GM21528 (cell line): ENCODE data around the gene HSPA2.
"Not testable (repeated sequence)": the region's sequence is repeated elsewhere in the genome, so short reads cannot be mapped to it uniquely, and the experiment has no call there.

ENCODE experiments used
- ATAC-seq: cut with Tn5 transposase; IDR thresholded peaks from one replicate; pipeline ENCODE4 v1.9.1; 2021; ENCODE audit warnings: mild to moderate bottlenecking, moderate library complexity; ENCODE audit not compliant: unreplicated experiment, low FRiP score

The HSPA2 gene

DNA sequence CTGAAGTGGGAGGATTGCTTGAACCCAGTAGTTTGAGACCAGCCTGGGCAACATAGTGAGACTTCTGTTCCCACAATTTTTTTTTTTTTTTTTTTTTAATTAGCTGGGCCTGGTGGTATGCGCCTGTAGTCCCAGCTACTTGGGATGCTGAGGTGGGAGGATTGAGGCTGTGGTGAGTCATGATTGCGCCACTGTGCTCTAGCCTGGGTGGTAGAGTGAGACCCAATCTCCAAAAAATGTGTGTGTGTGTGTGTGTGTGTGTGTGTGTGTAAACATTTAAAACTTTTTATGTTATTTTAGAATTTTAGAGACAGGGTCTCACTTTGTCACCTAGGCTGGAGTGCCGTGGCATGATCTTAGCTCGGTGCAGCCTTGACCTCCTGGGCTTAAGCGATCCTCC is 16.0 kb downstream of the HSPA2 start:
- ATAC-seq, result no peak

- not testable (repeated sequence) for ATAC-seq
Observed at GRCh38 chr14:64558216-64558615, 17.7 kb downstream of the HSPA2 start.

DNA sequence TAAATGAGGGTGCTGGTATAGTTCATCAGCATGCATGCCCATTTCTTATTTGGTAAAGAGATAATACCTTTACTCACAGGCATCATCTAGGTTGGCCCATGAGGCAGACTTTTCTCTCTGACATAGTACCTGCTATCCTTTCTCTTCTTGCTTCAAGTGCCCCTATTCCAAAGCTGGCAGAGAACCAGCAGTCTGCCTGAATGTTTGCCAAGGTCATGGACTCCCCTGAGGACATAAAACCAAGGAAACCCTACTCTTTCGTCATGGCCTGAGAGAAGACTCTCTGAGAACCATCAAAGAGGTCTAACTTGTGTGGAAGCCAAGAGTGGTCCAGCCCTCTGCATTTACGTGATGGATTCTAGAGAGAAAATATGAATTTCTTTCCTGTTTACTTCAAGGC is 21.1 kb downstream of the HSPA2 start:
- no peak for ATAC-seq

- no peak for ATAC-seq
Observed at GRCh38 chr14:64562436-64562835, 21.9 kb downstream of the HSPA2 start.

DNA sequence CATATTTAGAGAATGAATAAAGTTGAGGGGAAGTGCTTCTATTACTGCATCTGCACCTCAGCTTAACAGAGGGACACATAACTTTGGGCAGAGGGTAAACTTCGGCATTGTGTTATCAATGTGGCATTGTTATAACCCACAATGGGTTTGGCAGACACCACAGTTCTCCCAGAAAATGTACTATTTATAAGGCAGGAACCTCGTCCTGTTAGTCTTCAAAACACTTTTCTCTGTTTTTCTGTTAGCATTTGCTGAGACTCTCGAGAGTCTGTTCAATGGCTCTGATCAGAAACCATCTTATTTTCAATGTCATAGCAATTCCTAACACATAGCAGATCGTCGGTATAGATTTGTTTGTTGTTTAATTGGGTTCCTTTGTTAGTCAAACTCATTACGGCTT is 23.2 kb downstream of the HSPA2 start:
- no peak for ATAC-seq

GRCh38 chr14:64566651-64567122 is 26.1 kb downstream of the HSPA2 start:
- no peak for ATAC-seq

DNA sequence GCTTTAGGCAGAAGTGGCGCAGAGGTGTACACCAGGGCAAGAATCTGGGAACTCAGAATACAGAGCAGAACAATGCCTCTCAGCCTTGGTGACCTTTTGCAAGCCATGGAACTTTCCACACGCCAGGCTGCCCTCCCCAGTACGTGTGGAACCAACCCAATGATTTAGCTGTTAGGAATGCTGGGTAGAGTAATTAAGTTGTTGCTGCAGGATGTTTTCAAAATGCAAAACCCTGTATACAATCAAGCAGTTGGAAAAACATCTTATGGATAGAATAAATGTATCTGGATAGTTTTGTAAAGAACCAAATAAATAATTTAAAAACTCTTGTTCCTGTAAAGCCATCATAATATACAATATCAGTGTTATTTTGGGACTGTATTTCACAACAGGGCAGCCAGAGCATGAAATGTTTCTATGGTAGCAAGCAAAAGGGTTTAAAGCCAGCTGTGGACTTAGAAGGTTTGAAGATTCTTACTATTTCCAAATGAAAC is 28.6 kb downstream of the HSPA2 start:
- ATAC-seq, result no peak

DNA sequence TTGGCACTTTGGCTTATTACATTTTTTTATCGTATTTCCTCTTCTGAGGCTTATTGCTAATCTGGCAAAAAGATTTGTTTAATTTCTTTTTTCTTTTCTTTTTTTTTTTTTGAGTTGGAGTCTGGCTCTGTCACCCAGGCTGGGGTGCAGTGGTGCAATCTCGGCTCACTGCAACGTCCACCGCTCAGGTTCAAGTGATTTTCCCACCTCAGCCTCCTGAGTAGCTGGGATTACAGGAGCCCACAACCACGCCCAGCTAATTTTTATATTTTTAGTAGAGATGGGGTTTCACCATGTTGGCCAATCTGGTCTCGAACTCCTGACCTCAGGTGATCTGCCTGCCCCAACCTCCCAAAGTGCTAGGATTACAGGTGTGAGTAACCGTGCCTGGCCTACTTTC is 29.1 kb downstream of the HSPA2 start:
- not testable (repeated sequence) for ATAC-seq

GRCh38 chr14:64572386-64573104 is 32.0 kb downstream of the HSPA2 start:
- no peak for ATAC-seq

GRCh38 chr14:64573109-64573508 is 32.6 kb downstream of the HSPA2 start:
- ATAC-seq, result no peak

GRCh38 chr14:64574371-64575107 is 34.0 kb downstream of the HSPA2 start:
- ATAC-seq, result no peak

DNA sequence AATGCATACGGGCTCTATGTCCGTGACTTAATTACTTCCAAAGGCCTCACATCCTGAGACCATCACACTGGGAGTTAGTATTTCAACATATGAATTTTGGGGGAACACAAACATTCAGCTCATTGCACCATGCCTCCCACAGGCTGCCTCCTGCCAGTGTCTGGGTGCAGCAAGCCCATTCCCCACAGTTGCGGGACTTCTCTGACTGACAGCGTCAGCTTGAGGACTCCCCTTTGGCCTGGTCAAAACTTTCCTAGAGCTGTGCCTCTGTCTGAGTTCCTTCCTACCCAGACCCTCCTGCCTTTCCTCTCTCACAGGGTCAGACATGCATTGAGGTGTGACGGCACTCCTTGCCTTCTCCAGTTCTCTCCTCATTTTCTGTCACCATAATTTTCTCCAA is 36.7 kb downstream of the HSPA2 start:
- no peak for ATAC-seq

DNA sequence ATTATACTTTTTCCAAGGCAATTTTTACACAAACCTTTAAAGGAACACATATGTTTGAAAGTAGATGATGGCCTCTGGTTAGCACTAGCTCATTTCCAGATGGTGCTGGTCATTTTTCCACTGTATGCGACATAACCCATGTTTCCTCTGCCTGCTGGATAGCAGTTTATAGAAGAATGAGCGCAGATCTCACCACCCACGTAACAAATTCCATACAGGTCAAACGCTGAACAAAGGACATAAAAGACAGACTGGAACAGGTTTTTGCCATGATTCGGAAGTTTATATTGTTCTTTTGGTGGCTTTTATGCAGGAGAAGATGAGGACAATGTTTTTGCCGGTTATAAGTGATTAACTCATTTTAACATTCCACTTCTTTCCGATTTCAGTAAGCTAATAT is 39.9 kb downstream of the HSPA2 start:
- ATAC-seq, result no peak

DNA sequence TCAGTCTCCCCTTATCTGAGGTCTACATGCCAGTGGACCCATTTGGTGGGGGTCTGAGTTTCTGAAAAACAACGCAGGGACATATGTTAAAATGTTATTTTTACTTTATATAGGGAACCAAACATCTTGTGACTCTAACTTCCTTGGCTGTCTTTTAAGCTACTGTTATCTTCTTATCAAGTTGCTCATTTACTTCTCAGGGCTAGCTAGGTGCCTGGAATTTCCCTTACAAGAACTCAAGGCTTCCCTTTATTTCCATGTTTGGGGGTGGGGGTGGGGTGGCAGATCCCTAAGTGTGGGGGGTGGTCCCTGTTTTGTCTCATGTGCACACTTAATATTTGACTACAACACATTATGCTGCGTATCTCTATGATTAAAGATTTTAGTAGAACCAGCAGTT is 40.8 kb downstream of the HSPA2 start:
- no peak for ATAC-seq

GRCh38 chr14:64581817-64582216 is 41.3 kb downstream of the HSPA2 start:
- no peak for ATAC-seq

DNA sequence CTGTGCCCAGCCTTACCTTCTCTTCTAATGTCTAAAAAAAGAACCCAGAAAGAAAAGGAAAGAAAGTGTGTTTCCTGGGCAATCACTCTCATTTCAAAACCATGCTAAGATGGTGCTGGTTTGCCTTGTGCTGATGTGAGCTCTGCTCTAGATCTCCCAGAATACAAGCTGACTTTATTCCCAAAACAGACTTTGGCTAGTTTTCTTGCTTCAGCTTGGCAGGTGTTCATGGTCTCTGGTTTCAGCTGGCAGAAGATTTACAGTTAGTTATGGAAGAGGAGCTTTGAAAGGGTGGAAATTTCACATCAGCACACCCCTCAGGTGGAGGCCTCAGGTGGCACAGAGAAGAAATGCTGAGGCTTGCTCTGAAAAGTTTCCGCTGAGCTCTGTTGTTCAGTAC is 43.6 kb downstream of the HSPA2 start:
- no peak for ATAC-seq

- no peak for ATAC-seq
Observed at GRCh38 chr14:64591809-64592208, 51.3 kb downstream of the HSPA2 start.
